Astrocyte of the cerebellum (primary cell): Measurements from ENCODE around the gene HAND1.

Experiments used
- DNase-seq: peaks from one replicate; pipeline ENCODE4 v3.0.0-alpha.2; 2011; ENCODE audit warnings: low read depth
- H3K4me3 ChIP-seq: 2 replicates; pipeline ENCODE4 v1.5.1; 2011; ENCODE audit warnings: mild to moderate bottlenecking, low read depth, low read length, moderate library complexity
- in situ Hi-C: cut with HindIII; loops from 2 replicates; pipeline ENCODE4 v1.10.0; 2017; ENCODE audit warnings: low sequenced_read_pairs
- TF ChIP-seq, protein P1 (sequence below): IDR thresholded peaks from 2 replicates; pipeline ENCODE4 v1.5.1; 2012; ENCODE audit warnings: low read length, low read depth, moderate library complexity, mild to moderate bottlenecking; ENCODE audit errors: missing control alignments

Gene HAND1

DNA sequence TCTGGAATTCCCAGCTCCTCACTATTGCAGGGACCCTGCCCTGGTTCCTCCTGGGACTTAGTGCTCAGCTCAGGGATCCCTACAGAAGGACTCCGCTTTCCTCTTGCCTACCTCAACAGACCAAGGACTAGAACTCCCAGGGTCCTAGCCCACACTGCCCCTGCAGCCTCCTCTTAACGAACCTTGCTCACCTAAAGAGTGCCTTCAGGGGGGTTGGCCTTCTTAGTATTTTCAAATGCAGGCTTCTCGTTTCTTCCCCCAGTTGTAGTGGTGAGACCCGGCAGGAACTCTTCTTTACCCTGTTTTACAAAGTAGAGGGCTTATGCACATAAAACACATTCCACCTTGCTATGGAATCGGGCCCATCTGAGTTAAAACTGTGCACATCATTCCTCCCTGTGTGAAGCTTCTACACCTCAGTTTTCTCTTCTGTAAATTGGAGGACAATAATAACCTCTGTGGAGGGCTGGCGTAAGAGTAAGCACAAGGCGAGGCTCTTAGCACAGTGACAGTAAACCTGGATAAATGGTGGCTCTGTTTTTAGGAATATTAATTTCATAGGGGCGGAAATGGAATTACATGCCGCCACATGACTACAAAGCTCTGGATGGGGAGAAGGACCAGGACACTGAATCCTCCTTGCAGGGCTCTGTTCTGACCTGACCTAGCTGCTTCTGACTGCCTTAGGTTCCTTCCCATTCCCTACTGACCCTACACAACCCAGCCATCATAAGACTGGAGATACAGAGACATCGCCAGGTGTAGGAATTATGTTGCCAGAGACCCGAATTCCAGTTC lies 3.8 kb upstream of the HAND1 start:
- in situ Hi-C loops, result no loop called here
- TF ChIP-seq, protein P1, sequence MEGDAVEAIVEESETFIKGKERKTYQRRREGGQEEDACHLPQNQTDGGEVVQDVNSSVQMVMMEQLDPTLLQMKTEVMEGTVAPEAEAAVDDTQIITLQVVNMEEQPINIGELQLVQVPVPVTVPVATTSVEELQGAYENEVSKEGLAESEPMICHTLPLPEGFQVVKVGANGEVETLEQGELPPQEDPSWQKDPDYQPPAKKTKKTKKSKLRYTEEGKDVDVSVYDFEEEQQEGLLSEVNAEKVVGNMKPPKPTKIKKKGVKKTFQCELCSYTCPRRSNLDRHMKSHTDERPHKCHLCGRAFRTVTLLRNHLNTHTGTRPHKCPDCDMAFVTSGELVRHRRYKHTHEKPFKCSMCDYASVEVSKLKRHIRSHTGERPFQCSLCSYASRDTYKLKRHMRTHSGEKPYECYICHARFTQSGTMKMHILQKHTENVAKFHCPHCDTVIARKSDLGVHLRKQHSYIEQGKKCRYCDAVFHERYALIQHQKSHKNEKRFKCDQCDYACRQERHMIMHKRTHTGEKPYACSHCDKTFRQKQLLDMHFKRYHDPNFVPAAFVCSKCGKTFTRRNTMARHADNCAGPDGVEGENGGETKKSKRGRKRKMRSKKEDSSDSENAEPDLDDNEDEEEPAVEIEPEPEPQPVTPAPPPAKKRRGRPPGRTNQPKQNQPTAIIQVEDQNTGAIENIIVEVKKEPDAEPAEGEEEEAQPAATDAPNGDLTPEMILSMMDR, result no peak
- DNase-seq, result no peak
- H3K4me3 ChIP-seq, result no peak overlapping the region

- TF ChIP-seq, protein P1, result no peak
- no peak overlapping the region for H3K4me3 ChIP-seq
- DNase-seq, result no peak
- in situ Hi-C loops, result no loop called here
Observed at GRCh38 chr5:154480847-154481246, 2.8 kb upstream of the HAND1 start.

- DNase-seq, result no peak
- no peak overlapping the region for H3K4me3 ChIP-seq
- TF ChIP-seq, protein P1, result no peak
- in situ Hi-C loops, result loop anchor here (5.0 kb wide), 1 partner anchor 127 kb away; no protein-coding TSS in a partner anchor
Observed at GRCh38 chr5:154479944-154480750, 2.1 kb upstream of the HAND1 start.

DNA sequence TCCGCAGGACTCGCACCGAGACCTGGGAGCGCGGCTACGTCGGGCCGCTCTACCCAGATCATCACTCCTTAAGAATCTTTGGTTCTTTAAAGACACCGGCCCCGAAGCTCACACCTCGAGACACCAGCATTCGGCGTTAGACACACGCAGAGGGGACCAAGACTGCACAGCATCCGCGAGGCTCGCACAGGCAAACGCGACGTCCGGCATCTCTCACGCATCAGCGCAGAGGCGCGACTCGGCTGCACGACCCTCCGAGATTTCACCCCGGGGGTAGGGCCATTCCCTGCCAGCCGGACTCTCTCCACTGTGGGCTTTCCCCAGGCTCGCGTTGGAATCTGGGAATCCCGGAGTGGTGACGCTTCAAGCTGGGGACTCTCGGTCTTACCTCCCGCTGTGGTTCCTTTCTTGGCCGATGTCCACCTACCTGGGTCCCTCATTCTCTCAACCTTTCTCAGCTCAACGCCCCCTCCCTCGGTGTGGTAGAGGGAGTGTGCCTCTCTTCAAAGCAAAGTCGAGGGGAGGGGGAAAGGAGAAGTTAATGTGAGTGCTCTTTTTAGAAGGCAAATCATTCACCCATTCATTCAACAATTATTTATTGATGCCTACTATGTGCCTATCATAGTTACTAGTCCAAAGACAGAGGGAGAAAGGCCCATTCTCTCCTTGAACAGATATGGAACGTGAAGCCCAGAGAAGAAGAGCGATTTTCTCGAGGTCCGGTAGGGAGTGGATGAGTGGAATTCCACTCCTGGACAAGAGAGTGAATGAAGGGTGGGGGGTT lies 1.3 kb upstream of the HAND1 start:
- TF ChIP-seq, protein P1, result no peak
- in situ Hi-C loops, result loop anchor here (5.0 kb wide), 1 partner anchor 128 kb away; no protein-coding TSS in a partner anchor
- DNase-seq, result no peak
- no peak overlapping the region for H3K4me3 ChIP-seq

DNA sequence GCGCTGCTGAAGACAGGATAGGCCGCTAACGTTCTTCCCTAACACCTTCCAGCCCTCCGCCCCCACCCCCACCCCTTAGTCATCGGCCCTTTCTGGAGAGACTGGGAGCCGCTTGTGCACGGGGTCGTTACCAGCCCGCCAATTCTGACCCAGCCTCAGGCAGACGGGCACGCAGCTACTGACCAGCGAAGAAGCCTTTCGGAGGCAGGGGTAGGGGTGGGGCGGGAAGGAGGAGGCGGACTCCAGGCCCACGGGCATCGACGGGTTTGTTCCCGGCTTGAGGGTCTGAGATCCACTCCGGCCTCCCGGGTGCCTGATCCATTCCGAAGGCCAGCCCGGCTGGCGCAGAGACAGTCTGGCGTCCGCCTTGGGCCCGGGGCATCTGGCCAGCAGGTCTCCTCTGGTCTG lies 729 bp upstream of the HAND1 start:
- no peak overlapping the region for H3K4me3 ChIP-seq
- DNase-seq, result no peak
- TF ChIP-seq, protein P1, result no peak
- in situ Hi-C loops, result loop anchor here (5.0 kb wide), 1 partner anchor 129 kb away; no protein-coding TSS in a partner anchor
